Esophagus muscularis mucosa (tissue), 3 donors: ENCODE data around the gene DPPA5.

Source experiments
- CTCF ChIP-seq, 3 experiments: fragments of 200-600 bp in 2 of 3; fragments of 450-650 bp in 1 of 3; sonication (generic) in 2 of 3; IDR thresholded peaks; one replicate each; pipeline ENCODE4 v1.5.1; 2017 to 2019; ENCODE audit warnings: antibody characterized with exemption in 3 of 3, mild to moderate bottlenecking in 2 of 3, moderate library complexity in 1 of 3
- POLR2AphosphoS5 ChIP-seq, 2 donors: sonication (generic); formaldehyde crosslinking; IDR thresholded peaks; one replicate each; pipeline ENCODE4 v1.6.1; 2017; ENCODE audit warnings: antibody characterized with exemption in 2 of 2

GRCh38 chr6:73309785-73310502 is 44.1 kb downstream of the DPPA5 start:
- peak; percentile 36 to 43 (median 42) for TF ChIP-seq CTCF (IDR thresholded peaks at IDR 0.05)
- peak in 1 of 2 donors; percentile 73 for TF ChIP-seq POLR2AphosphoS5 (IDR thresholded peaks at IDR 0.05)
